ENCODE results near the gene ENKD1.
"Not testable (repeated sequence)": the region's sequence is repeated elsewhere in the genome, so short reads cannot be mapped to it uniquely, and the experiment has no call there.

The ENKD1 gene, protein sequence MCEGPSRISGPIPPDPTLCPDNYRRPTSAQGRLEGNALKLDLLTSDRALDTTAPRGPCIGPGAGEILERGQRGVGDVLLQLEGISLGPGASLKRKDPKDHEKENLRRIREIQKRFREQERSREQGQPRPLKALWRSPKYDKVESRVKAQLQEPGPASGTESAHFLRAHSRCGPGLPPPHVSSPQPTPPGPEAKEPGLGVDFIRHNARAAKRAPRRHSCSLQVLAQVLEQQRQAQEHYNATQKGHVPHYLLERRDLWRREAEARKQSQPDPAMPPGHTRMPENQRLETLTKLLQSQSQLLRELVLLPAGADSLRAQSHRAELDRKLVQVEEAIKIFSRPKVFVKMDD

DNA sequence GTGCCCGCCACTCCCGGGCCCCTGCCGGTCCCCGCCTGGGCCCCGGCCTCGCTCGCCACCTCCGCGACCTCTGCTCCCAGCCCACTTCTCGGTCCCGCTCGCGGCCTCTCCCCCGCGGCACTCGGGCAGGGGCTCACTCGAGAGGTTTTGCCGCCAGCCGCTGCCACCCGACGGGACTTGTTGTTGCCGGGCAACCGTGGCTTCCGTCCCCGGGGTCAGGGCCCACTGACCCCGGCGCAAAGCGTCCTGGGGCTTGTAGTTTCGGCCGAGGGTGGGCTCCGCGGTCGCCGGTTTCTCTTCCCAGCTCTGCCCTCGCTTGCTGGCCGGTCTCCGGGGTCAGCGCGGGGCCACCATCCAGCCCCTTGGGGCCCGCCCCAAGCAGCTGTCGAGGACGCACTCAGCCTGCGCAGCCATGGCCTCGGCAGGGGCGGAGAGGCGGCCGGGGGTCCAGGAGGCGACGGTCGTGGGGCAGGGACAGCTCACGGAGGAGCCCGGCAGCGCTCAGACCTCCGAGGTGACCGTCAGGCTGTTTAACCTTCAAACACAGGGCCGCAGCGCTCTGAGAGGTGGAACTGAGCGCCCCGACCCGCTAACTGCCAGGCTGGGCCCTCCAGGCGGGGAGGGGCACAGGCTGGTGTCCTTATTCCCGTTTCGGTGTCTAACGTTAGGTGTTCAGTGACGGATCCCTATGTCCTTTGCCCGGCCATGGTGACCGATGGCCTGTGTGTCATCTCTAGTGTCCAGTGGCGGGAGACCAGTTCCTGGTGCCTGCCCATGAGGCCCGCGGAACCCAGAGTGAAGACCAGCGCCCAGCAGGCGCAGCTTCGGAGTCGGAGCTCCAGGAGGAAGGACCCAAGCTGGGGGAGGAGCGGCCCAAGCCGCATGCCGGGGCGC is at the start of gene ENKD1, which contains the start of gene C16orf86:
TSS of gene ENKD1 (minus strand) at position 192 of the 894 bp plus-strand sequence. CDS start 308 bp downstream, outside the sequence.
TSS of gene C16orf86 (plus strand) at position 256 of the 894 bp plus-strand sequence. CDS start at position 413, 157 bp downstream.
- peak; percentile 92 for DNase-seq

DNA sequence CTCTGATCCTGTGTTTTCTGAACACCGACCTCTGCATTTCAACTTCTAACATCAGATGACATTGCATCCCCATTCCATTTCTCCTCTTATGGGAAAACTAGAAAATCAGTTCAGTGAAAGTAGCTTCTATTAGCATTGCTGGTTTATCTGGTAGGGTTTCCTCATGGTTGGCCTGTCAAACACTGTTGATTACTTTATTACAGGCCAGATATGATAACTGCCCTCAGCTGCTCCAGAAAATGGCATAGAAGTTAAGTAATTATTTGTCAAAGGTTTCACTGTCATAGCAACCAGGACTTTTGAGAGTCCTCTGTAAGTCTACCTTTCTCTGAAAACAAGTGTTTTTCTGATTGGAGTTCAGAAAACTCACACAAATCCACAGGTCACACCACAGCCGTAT is 49.5 kb upstream of the ENKD1 start:
- DNase-seq = peak; percentile 7

DNA sequence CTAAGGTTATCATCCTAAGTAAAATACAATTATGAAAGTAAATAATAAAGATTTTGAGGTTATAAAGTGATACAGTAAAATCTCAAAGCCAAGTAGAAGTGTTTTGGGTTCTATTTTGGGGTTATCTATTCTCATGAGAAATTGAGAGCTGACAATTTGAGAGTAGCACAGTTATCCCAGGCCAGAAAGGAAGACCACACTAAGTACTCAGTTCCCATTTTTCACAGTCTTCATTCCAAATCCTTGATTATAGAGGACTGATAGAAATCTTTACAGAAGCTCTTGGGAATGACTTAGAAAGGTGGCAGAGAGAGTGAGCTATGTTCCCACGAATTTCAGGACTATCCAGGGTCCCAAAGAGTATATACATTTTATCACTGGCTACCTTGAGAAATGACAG is 48.0 kb upstream of the ENKD1 start:
- no peak for DNase-seq

DNA sequence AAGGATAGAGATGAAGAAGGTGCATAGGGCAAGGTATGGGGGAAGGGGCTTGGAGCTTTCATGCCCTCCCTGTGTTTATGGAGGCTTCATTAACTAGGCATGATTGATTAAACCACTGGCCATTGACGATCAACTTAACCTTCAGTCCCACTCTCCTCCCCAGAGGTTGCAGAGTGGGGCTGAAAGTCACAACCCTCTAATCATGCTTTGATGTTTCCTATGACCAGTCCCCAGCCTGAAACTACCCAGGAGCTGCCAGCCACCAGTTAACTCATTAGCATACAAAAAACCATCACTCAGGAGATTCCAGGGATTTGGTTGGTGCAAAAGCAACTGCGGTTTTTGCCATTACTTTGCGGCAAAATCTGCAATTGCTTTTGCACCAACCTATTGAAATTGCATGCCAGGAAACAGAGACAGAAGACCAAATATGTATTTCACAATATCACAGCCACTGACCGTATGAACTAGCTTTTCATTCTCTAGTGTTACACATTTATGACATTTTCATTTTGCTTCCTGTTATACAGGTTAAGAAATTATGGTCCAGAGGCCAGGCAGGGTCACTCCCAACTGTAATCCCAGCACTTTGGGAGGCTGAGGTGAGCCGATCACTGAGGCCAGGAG is 47.2 kb upstream of the ENKD1 start:
- DNase-seq = no peak

DNA sequence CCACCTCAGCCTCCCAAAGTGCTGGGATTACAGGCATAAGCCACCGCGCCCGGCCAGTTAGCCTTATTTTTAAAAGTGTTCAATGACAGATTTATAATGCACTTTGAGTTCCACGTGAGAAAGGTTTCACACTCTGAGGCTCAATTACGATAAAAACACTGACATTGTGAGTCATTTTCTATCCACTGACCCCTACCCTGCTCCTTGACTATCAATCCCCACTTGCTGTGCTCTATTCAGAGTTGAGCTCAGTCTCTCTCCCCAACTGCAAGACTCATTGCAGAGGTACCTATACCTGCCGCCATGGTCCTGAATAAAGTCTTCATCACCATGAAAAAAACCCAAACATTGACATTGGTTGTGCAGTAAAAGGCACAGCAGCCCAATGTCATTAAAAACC is 44.1 kb upstream of the ENKD1 start:
- no peak for DNase-seq

DNA sequence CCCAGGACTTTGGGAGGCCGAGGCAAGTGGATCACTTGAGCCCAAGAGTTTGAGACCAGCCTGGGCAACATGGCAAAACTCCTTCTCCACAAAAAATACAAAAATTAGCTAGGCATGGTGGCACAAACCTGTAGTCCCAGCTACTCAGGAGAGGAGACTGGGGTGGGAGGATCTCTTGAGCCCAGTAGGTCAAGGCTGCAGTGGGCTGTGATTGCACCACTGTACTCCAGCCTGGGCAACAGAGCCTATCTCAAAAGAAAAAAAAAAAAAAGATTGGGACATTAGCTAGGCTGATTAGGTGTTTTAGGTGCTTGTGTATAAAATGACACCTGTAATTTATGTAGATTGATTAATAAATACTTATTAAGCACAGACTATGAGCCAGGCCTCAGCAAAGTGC is 42.5 kb upstream of the ENKD1 start:
- DNase-seq = no peak

DNA sequence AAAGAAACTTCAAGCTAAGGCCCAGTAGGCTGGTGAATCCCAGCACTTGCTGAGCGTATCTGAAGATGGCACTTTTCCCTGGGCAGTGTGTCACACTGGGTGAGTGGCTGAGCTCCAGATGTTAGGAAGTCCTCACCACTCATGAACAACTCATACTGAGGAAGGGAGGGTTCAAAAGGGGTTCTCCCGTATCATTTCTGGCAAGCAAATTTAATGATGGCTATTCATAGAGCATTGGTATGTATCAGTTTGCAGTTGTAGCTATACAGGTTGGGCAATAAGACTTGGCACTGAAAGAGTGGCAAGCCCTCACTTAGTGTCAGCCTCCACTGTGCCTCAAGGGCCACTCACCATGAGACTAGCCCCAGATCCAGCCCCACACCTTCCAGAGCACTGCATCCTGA is 41.8 kb upstream of the ENKD1 start:
- no peak for DNase-seq

DNA sequence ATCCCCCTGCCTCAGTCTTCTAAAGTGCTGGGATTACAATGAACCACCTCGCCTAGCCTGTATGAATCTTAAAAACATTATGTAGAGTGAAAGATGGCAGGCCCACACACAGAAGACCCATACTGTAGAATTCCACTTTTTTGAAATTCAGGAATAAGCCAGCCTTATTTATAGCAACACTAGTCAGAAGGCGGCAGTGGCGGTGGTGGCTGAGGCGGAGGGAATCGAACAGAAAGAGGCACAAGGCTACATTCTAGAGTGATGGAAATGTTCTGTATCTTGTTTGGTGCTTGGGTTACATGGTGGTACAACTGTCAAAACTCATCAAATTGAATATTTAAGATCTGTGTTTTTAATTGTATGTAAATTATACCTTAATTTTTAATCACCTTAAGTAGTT is 41.2 kb upstream of the ENKD1 start:
- DNase-seq = no peak

DNA sequence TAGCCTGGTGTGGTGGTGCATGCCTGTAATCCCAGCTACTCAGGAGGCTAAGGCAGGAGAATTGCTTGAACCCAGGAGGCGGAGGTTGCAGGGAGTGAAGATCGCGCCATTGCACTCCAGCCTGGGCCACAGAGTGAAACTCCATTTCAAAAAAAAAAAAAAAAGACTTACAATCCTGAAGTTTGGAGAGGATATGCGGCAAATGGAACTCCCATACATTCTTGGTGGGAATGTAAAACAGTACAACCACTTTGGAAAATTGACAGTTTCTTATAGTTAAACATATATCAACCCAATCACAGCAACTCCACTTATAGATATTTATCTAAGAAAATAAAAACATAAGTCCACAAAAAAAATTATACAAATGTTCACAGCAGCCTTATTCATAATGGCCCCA is 40.7 kb upstream of the ENKD1 start:
- no peak for DNase-seq

DNA sequence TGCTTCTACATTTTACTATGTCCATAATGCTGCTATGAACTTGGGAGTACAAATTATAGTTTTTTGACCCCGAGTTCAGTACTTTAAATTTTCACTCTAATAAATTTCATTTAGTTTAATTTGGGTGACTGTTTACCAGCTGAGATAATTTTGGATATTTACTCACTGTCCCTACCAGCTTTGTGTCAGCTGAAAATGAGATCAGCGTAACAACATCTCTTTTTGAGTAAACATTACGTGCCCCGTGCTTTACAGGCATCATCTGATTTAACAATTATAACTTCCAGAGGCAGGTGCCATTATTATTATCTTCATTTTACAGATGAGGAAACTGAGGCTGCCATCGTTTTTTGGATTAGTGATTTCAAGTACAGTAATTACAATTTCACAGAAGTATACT is 37.6 kb upstream of the ENKD1 start:
- no peak for DNase-seq

DNA sequence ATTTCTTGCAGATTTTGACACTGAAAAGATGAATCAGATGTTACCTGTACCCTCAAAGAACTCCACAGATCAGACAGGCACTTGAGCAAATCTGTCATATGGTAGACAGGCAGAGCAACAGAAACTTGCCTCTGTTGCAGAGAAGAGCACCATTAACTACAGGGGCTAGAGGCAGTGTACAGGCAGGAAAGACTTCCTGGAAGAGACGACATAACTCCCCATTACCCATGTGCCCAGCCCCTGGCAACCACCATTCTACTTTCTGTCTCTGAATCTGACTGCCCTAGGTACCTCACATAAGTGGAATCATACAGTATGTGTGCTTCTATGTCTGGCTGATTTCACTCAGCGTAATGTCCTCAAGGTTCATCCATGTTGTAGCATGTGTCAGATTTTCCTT is 37.1 kb upstream of the ENKD1 start:
- DNase-seq = no peak

DNA sequence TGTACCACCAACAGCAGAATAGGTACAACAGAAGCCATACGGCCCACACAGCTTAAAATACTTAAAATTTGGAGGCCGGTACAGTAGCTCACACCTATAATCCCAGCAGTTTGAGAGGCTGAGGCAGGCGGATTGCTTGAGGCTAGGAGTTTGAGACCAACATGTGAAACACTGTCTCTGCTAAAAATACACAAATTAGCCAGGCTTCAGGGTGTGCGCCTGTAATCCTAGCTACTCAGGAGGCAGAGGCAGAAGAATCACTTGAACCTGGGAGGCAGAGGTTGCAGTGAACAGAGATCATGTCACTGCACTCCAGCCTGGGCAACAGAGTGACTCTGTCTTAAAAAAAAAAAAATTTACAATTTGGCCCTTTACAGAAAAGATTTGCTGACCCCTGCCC is 35.6 kb upstream of the ENKD1 start:
- no peak for DNase-seq

DNA sequence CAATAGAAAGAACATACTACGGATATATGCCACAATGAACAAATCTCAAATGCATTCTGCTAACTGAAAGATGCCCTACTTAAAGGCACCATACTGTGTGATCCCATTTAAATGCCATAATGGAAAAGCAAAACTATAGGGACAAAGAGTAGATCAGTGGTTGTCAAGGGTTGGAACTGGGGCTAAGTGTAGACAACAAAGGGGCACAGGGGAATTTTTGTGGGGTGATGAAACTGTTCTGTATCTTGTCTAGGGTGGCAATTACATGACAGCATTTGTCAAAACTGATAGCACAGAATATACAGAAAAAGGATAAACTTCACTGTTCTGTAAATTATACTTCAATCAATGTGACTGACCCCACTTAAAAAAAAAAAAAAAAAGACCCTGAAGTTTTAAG is 34.9 kb upstream of the ENKD1 start:
- DNase-seq = no peak

DNA sequence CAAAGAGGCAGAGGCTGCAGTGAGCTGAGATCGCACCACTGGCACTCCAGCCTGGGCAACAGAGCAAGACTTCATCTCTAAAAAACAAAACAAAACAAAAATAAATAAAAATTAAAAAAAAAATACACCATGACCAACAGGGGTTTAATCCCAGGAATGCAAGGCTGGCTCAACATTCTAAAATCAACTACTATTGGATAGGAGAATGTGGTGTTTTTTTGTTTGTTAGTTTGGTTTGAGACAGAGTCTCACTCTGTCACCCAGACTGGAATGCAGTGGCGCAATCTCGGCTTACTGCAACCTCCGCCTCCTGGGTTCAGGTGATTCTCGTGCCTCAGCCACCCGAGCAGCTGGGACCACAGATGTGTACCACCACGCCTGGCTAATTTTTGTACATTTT is 32.7 kb upstream of the ENKD1 start:
- DNase-seq = no peak

DNA sequence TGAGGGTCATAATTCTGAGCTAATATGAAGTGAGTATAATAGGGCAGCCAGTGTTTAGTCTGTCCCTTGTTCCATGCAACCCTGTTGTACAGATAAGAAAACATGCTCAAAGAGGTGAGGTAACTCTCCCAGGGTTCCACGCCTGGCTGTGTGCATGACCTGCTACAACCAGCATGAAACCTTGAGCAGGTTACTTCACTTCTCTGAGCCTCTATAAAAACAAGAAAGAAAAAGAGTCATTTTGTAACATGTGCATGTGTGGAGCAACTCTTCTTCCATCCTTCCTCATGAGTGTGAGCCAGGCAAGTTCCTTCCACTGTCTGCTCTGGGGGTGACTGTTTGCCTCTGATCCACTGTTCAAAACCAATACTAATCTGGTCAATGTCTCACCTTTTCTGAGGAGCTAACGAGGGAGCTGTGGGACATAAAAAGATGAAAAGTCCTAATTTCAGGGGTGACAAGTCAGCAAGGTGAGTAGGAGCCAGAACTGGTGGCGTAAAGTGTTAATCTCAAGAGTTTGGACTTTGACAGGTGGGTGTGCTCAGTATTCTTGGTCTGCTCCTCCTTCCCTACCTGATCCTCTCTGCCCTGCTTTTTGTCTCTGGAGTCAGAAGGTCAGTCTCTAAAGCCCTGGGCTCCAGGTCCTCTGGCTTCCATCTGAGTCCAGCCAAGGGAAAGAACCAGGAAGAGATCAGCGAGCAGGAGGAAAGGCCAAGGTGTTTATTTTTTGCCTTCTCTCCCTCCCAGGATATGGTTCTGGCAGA is 31.1 kb upstream of the ENKD1 start:
- no peak for DNase-seq

DNA sequence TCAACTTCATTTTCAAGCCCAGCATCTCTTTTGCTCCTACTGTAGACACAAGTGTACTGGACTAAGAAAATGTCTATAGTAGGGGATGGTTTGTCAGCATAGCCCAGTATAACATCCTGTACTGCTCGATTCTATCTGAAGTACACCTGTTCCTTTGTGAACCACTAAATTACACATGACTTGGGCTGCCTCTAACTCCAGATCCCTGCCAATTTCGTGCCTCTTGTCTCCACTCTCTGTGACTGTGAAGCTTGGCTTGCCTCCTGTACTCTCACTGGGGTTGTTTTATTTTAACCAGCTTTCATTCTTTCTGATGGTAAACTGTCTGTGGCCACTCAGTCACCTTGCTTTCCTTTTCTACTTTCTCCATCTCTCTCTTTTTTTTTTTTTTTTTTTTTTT is 28.1 kb upstream of the ENKD1 start:
- no peak for DNase-seq

DNA sequence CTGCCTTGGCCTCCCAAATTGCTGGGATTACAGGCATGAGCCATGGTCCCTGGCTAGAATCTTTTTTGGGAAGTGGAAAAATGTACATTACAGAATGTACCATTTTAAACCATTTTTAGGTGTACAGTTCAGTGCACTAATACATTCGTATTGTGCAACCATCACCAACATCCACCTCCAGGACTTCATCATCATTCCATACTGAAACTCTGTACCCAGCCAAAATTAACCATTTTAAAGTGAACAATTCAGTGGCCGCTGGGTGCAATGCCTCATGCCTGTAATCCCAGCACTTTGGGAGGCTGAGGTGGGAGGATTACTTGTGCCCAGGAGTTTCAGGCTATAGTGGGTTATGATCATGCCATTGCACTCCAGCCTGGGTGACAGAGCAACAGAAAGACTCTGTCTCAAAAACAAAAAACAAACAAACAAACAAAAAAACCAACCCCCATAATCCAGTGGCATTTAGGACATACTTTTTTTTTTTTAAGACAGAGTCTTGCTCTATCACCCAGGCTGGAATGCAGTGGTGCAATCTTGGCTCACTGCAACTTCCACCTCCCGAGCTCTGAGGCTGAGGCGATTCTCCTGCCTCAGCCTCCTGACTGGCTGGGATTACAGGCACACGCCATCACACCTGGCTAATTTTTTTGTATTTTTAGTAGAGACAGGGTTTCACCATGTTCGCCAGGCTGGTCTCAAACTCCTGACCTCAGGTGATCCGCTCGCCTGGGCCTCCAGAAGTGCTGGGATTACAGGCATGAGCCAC is 27.2 kb upstream of the ENKD1 start:
- not testable (repeated sequence) for DNase-seq

DNA sequence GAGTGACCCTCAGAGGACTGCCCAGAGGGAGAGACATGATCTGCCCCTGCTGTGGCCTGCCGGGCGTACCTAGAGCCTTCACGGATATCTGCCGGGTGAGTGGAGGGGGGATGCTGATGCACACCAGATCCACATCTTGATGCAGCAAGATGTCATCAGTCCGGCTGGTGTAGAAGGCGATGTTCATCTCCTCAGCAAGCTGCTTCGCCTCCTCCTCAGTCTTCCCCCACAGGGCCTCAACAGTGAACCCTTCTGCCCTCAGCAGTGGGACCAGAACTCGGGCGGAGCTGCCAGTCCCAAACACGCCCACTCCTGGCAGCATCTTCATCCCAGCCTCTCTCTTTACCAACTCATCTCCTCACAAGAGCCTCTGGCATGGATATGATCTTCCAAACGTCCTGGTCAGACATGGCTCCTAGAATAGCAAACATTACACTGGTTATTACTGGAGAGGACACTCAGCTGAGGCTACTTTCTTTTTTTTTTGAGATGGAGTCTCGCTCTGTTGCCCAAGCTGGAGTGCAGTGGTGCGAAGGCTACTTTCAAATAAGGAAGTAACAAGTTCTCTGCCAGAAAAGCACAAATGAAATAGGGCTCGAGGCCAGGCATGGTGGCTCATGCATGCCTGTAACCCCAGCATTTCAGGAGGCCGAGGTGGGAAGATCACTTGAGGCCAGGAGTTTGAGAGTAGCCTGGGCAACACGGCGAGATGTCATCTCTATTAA is 19.0 kb upstream of the ENKD1 start:
- DNase-seq = no peak

DNA sequence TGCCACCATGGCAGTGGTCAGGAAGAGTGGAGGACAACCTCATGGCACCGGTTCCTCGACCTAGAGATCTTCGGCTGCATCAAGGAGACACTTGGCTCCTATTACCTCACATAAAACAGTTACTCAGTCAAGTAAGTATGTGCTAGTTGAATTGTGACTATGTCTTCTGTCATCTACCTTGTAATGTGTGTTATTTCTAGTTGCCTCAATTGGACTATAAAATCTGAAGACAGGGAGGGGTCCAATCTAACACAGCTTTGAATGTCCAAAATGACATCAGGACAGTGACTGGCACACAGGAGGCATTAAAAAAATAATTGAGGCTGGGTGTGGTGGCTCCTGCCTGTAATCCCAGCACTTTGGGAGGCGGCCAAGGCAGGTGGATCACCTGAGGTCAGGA is 17.2 kb upstream of the ENKD1 start:
- no peak for DNase-seq

DNA sequence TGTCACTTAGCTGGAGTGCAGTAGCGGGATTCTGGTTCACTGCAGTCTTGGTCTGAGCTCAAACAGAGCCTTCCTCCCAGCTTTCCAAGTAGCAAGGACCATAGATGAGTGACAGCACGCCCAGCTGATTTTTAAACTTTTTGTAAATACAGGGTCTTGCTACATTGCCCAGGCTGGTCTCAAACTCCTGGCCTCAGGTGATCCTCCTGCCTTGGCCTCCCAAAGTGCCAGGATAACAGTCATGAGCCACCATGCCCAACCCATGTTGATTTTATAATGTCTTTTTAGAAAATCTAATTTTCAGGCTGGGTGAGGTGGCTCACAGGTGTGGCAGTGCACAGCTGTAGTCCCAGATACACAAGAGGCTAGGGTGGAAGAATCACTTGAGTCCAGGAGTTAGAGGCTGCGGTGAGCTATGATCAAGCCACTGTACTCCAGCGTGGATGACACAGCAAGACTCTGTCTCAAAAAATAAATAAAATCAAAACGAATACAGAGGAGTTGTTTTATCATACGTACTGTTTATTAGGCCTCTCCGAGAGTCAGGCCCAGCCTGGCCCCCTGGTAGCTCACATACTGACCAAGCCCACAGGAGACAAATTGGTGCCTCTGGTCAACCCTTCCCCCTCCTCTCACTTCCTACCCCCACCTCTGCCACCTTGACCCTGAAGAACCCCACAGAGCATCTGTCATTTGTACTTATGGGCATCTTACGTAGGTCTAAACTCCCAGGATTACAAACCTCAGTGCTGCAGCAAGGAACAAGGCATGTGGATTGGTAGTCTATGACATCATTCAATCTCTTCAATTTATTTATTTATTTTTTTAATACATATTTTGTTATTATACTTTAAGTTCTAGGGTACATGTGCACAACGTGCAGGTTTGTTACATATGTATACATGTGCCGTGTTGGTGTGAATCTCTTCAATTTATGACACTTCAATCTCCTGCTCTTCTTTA is 13.7 kb upstream of the ENKD1 start:
- no peak for DNase-seq

Data from DMS53 (cell line).